ENCODE results near the gene LRP6. TPM values are rescaled to one million over a fixed set of nuclear protein-coding genes. Genes with fewer than 3 reads are reported as not detected.

Gene LRP6
- total and polyA plus RNA-seq, 4 donors, result 9.4 to 125 (median 26.8) TPM

DNA sequence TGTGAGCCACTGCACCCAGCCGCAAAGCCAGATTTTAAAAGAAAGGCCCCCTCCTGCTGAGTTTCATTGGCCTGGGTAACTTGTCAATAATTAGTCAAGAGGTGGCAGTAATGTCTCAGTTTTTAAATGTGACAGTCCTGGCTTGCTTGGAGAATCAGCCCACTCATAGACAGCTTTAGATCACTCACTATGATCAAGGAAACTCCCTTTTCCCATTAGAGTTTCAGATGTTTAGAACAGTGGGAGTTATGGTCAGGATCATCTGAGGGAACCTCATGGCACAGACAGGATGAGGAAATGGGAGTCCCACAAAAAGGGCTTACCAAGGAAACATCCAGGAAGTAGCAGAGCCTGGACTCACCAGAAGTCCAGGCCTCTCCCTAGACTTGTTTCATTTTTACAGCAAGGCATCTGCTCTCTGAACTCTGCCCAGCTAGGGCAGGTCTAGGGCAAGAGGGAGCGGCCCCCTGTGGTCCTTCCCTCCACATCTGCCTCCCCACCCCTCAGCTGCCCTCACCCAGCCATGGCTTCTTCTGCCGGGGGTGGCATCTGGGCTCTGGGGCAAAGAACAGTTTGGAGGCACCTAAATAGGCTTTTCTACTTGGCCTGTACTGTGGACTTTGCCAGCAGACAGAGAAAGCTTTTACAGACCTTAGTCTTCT, 184.9 kb downstream of the LRP6 start:
- WGBS, 2 donors, result 65 to 73% methylated on average over 3 of the region's 3 CpGs
- H3K27me3 ChIP-seq (ENCODE audit: control insufficient read depth in 3 of 3, insufficient read depth in 3 of 3, low read length in 2 of 3), result no peaks in the 10 kb centered on the region
- ATAC-seq (ENCODE audit: insufficient read depth, low FRiP score) (no peak), DNase-seq (peak in 2 of 3 donors; percentile 44 to 47)
- H3K4me1 ChIP-seq (ENCODE audit: control insufficient read depth in 5 of 5, insufficient read depth in 5 of 5, low read length in 5 of 5), result peaks cover 0 to 5% (median 0%) of the 10 kb centered on the region in 5 donors
- H3K27ac ChIP-seq (ENCODE audit: low read depth in 1 of 2, low read length in 1 of 2), result peak overlapping the region in 1 of 2 donors; percentile 78
- H3K9me3 ChIP-seq (ENCODE audit: control insufficient read depth in 4 of 4, insufficient read depth in 3 of 4, low read length in 3 of 4), result no peaks in the 10 kb centered on the region
- no peaks in the 10 kb centered on the region for H3K36me3 ChIP-seq (ENCODE audit: control insufficient read depth in 4 of 4, insufficient read depth in 4 of 4, low read length in 4 of 4)
- H3K9ac ChIP-seq (ENCODE audit: insufficient read depth in 1 of 2, low read length in 2 of 2), result no peak overlapping the region
- TF ChIP-seq, protein P1, sequence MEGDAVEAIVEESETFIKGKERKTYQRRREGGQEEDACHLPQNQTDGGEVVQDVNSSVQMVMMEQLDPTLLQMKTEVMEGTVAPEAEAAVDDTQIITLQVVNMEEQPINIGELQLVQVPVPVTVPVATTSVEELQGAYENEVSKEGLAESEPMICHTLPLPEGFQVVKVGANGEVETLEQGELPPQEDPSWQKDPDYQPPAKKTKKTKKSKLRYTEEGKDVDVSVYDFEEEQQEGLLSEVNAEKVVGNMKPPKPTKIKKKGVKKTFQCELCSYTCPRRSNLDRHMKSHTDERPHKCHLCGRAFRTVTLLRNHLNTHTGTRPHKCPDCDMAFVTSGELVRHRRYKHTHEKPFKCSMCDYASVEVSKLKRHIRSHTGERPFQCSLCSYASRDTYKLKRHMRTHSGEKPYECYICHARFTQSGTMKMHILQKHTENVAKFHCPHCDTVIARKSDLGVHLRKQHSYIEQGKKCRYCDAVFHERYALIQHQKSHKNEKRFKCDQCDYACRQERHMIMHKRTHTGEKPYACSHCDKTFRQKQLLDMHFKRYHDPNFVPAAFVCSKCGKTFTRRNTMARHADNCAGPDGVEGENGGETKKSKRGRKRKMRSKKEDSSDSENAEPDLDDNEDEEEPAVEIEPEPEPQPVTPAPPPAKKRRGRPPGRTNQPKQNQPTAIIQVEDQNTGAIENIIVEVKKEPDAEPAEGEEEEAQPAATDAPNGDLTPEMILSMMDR (IDR thresholded peaks at IDR 0.05; ENCODE audit: control extremely low read depth, extremely low read depth), result peak; percentile 23
- H3K4me3 ChIP-seq, result no peak overlapping the region

GRCh38 chr12:12079291-12079690, 187.6 kb downstream of the LRP6 start:
- ATAC-seq (ENCODE audit: insufficient read depth, low FRiP score), result no peak
- Histone ChIP-seq H3K27me3 (ENCODE audit: control insufficient read depth in 3 of 3, insufficient read depth in 3 of 3, low read length in 2 of 3) (no peaks in the 10 kb centered on the region), H3K36me3 (ENCODE audit: control insufficient read depth in 4 of 4, insufficient read depth in 4 of 4, low read length in 4 of 4) (no peaks in the 10 kb centered on the region), H3K27ac (ENCODE audit: low read depth in 1 of 2, low read length in 1 of 2) (no peak overlapping the region), H3K9ac (ENCODE audit: insufficient read depth in 1 of 2, low read length in 2 of 2) (no peak overlapping the region), H3K4me1 (ENCODE audit: control insufficient read depth in 5 of 5, insufficient read depth in 5 of 5, low read length in 5 of 5) (peaks cover 0 to 6% (median 0%) of the 10 kb centered on the region in 5 donors), H3K9me3 (ENCODE audit: control insufficient read depth in 4 of 4, insufficient read depth in 3 of 4, low read length in 3 of 4) (no peaks in the 10 kb centered on the region), H3K4me3 (no peak overlapping the region)
- WGBS, 2 donors, result 85 to 94% methylated on average over 5 of the region's 5 CpGs
- no peak for DNase-seq
- TF ChIP-seq, protein P1 (IDR thresholded peaks at IDR 0.05; ENCODE audit: control extremely low read depth, extremely low read depth), result no peak

GRCh38 chr12:12072064-12072760, 194.6 kb downstream of the LRP6 start:
- H3K9me3 ChIP-seq (ENCODE audit: control insufficient read depth in 4 of 4, insufficient read depth in 3 of 4, low read length in 3 of 4), result no peaks in the 10 kb centered on the region
- peak overlapping the region in 1 of 2 donors; percentile 22 for H3K27ac ChIP-seq (ENCODE audit: low read depth in 1 of 2, low read length in 1 of 2)
- H3K4me1 ChIP-seq (ENCODE audit: control insufficient read depth in 5 of 5, insufficient read depth in 5 of 5, low read length in 5 of 5), result peaks cover 0 to 6% (median 0%) of the 10 kb centered on the region in 5 donors
- no peak overlapping the region for H3K4me3 ChIP-seq
- no peak overlapping the region for H3K9ac ChIP-seq (ENCODE audit: insufficient read depth in 1 of 2, low read length in 2 of 2)
- ATAC-seq (ENCODE audit: insufficient read depth, low FRiP score), result peak; percentile 44
- H3K27me3 ChIP-seq (ENCODE audit: control insufficient read depth in 3 of 3, insufficient read depth in 3 of 3, low read length in 2 of 3), result no peaks in the 10 kb centered on the region
- no peaks in the 10 kb centered on the region for H3K36me3 ChIP-seq (ENCODE audit: control insufficient read depth in 4 of 4, insufficient read depth in 4 of 4, low read length in 4 of 4)
- 52 to 67% methylated on average over 21 of the region's 21 CpGs for WGBS, 2 donors
- TF ChIP-seq, protein P1 (IDR thresholded peaks at IDR 0.05; ENCODE audit: control extremely low read depth, extremely low read depth), result no peak
- DNase-seq, result peak in 1 of 3 donors; percentile 24

Measured in lung (tissue), 12 donors.